Thyroid gland (tissue), 4 donors: ENCODE results near the gene LZTS2. TPM values are rescaled to one million over a fixed set of nuclear protein-coding genes. Genes with fewer than 3 reads are reported as not detected.

Experiments used
- DNase-seq, 2 donors: peaks; one replicate each; pipeline ENCODE4 v3.0.0-alpha.2; 2019
- H3K27ac ChIP-seq, 3 donors: fragments of 200-600 bp; sonication (generic); 1 replicate in 2 of 3; 2 replicates in 1 of 3; pipeline ENCODE4 v1.5.1; 2016 to 2019; ENCODE audit warnings: mild to moderate bottlenecking in 1 of 3, moderate library complexity in 1 of 3
- H3K27me3 ChIP-seq: fragments of 200-600 bp; sonication (generic); one replicate; pipeline ENCODE4 v1.5.1; 2019
- H3K36me3 ChIP-seq, 2 donors: fragments of 200-600 bp; sonication (generic); one replicate each; pipeline ENCODE4 v1.5.1; 2016 to 2019
- H3K4me1 ChIP-seq, 2 donors: fragments of 200-600 bp; sonication (generic); one replicate each; pipeline ENCODE4 v1.5.1; 2017 to 2019
- H3K4me3 ChIP-seq, 3 donors: fragments of 200-600 bp; sonication (generic); replicated peaks in 1 of 3; 1 replicate in 2 of 3; 2 replicates in 1 of 3; pipeline ENCODE4 v1.5.1; 2016; ENCODE audit warnings: mild to moderate bottlenecking in 1 of 3
- H3K9me3 ChIP-seq: fragments of 200-600 bp; sonication (generic); one replicate; pipeline ENCODE4 v1.5.1; 2017
- POLR2A ChIP-seq, 2 donors: fragments of 450-650 bp; IDR thresholded peaks; one replicate each; pipeline ENCODE4 v1.6.1; 2017; ENCODE audit warnings: antibody characterized with exemption in 2 of 2, mild to moderate bottlenecking in 2 of 2, moderate library complexity in 1 of 2
- WGBS, 2 donors: methylation state at CpG; one replicate each; pipeline ENCODE4 v1.1.5; 2017; 5-methylcytosine and 5-hydroxymethylcytosine counted together
- intact Hi-C: fragments of 100-400 bp; cut with DNase I; formaldehyde crosslinking; loops from one replicate; pipeline ENCODE4 v1.15.1; 2023
- total RNA-seq, 4 donors: library from RNA; depleted of rRNA; stranded (reverse); fragments of >200 nt; gene quantifications; one replicate each; pipeline ENCODE4 v1.2.3, GENCODE V29; 2016
- TF ChIP-seq, protein P1 (sequence below), 6 experiments: fragments of 200-600 bp in 3 of 6; fragments of 450-650 bp in 3 of 6; sonication (generic) in 3 of 6; IDR thresholded peaks; one replicate each; pipeline ENCODE4 v1.5.1; 2016 to 2019; ENCODE audit warnings: antibody characterized with exemption in 6 of 6, mild to moderate bottlenecking in 2 of 6, inconsistent platforms in 1 of 6, moderate library complexity in 1 of 6

LZTS2 gene
- total RNA-seq, 4 donors from 2014 or later: 75.4 to 107 (median 88.1) TPM

GRCh38 chr10:100983868-100984671 is 15.5 kb upstream of the LZTS2 start:
- H3K36me3 ChIP-seq: peaks cover 13 to 16% of the 10 kb centered on the region in 2 donors
- DNase-seq: no peak
- no peaks in the 10 kb centered on the region for H3K9me3 ChIP-seq
- H3K27me3 ChIP-seq: no peaks in the 10 kb centered on the region
- intact Hi-C loops: no loop called here
- peaks cover 18 to 26% of the 10 kb centered on the region in 2 donors for H3K4me1 ChIP-seq
- 85 to 88% methylated on average over 11 to 13 of the region's 13 CpGs for WGBS, 2 donors
- H3K27ac ChIP-seq: no peak overlapping the region
- TF ChIP-seq, protein P1, sequence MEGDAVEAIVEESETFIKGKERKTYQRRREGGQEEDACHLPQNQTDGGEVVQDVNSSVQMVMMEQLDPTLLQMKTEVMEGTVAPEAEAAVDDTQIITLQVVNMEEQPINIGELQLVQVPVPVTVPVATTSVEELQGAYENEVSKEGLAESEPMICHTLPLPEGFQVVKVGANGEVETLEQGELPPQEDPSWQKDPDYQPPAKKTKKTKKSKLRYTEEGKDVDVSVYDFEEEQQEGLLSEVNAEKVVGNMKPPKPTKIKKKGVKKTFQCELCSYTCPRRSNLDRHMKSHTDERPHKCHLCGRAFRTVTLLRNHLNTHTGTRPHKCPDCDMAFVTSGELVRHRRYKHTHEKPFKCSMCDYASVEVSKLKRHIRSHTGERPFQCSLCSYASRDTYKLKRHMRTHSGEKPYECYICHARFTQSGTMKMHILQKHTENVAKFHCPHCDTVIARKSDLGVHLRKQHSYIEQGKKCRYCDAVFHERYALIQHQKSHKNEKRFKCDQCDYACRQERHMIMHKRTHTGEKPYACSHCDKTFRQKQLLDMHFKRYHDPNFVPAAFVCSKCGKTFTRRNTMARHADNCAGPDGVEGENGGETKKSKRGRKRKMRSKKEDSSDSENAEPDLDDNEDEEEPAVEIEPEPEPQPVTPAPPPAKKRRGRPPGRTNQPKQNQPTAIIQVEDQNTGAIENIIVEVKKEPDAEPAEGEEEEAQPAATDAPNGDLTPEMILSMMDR (IDR thresholded peaks at IDR 0.05): no peak
- no peak for TF ChIP-seq POLR2A (IDR thresholded peaks at IDR 0.05)
- H3K4me3 ChIP-seq: no peak overlapping the region

DNA sequence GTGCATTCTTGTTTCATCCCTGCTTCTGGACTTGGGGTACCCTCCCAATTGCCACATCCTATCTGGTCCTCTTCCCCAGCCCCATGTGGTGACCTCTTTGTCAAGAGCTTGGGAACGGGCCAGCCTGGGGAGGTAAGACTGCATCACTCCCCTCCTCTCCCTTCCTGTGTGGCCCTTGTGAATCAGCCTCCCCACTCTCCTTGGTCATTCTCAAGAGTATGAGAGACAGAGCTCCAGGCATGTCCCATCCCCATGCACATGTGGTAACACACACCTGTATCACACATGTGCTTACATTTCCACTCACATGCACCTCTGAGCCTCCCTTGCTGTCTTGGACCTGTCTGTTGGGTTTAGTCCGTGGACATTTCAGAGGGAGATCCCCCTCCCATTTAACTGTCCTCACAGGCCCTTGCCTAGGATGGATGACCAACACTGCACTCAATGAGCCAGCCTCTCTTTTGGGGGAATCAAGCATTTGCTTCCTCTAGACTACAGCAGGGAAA is 14.9 kb upstream of the LZTS2 start:
- 87 to 97% methylated on average over 2 of the region's 2 CpGs for WGBS, 2 donors

DNA sequence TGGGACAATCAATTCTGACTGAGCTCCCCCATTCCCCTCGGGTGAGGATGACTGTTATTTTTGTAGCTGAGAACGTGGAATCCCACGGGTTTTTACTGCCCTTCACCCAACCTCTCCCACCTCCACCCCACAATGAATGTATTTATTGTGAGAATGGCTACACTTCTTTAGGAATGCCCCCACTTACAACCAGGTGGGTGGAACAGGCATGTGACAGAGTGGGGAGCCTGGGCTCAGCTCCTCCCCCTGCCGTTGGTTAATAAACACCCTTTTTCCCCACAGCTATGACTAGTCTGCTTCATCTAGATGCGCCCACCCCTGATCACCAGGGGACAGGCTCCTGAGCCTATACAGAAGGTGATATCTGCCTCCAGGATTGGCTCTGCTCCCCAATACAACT is 14.3 kb upstream of the LZTS2 start:
- Histone ChIP-seq H3K36me3 (peaks cover 13 to 14% of the 10 kb centered on the region in 2 donors), H3K27me3 (no peaks in the 10 kb centered on the region), H3K4me1 (peaks cover 18 to 26% of the 10 kb centered on the region in 2 donors), H3K9me3 (no peaks in the 10 kb centered on the region), H3K4me3 (no peak overlapping the region), H3K27ac (no peak overlapping the region)
- 72 to 73% methylated on average over 5 of the region's 5 CpGs for WGBS, 2 donors
- no peak for DNase-seq
- TF ChIP-seq, protein P1 (IDR thresholded peaks at IDR 0.05): no peak
- no peak for TF ChIP-seq POLR2A (IDR thresholded peaks at IDR 0.05)
- intact Hi-C loops: no loop called here

More for the DNA sequence above, 14.9 kb upstream of the LZTS2 start:
- Histone ChIP-seq H3K4me1 (peaks cover 18 to 26% of the 10 kb centered on the region in 2 donors), H3K27ac (no peak overlapping the region), H3K36me3 (peaks cover 13 to 16% of the 10 kb centered on the region in 2 donors), H3K4me3 (no peak overlapping the region), H3K27me3 (no peaks in the 10 kb centered on the region), H3K9me3 (no peaks in the 10 kb centered on the region)
- DNase-seq: peak in 1 of 2 donors; percentile 2
- intact Hi-C loops: no loop called here
- TF ChIP-seq POLR2A (IDR thresholded peaks at IDR 0.05): no peak
- TF ChIP-seq, protein P1 (IDR thresholded peaks at IDR 0.05): no peak

- WGBS, 2 donors: 24% methylated on average over 17 of the region's 17 CpGs; no CpG with 5 or more reads in 1 of the 2 donors
- peaks cover 18 to 26% of the 10 kb centered on the region in 2 donors for H3K4me1 ChIP-seq
- TF ChIP-seq, protein P1 (IDR thresholded peaks at IDR 0.05): no peak
- intact Hi-C loops: no loop called here
- H3K27me3 ChIP-seq: no peaks in the 10 kb centered on the region
- H3K27ac ChIP-seq: peak overlapping the region in 1 of 3 donors; percentile 55
- H3K36me3 ChIP-seq: peaks cover 4 to 18% of the 10 kb centered on the region in 2 donors
- DNase-seq: no peak
- H3K4me3 ChIP-seq: peak overlapping the region; percentile 79 to 98 (median 89)
- no peaks in the 10 kb centered on the region for H3K9me3 ChIP-seq
These were observed 13.0 kb upstream of the LZTS2 start for GRCh38 chr10:100986623-100986951.
